ENCODE results near the gene RABGAP1L.

The RABGAP1L gene

GRCh38 chr1:174819596-174819995, 660.3 kb downstream of the RABGAP1L start (continued):
- TF ChIP-seq ZNF518A (tag by site-specific recombination; conservative IDR thresholded peaks at IDR 0.05; ENCODE audit: low read depth) (no peak), PRDM2 (tag by site-specific recombination; IDR thresholded peaks at IDR 0.05; ENCODE audit: borderline replicate concordance) (no peak), ZNF169 (tag by site-specific recombination; IDR thresholded peaks at IDR 0.05) (no peak), ZNF843 (tag by site-specific recombination; IDR thresholded peaks at IDR 0.05) (no peak), GLIS2 (tag by site-specific recombination; IDR thresholded peaks at IDR 0.05) (no peak), ZNF768 (tag by site-specific recombination; IDR thresholded peaks at IDR 0.05) (no peak), ZNF426 (tag by site-specific recombination; IDR thresholded peaks at IDR 0.05) (no peak), ZNF785 (tag by site-specific recombination; IDR thresholded peaks at IDR 0.05) (no peak), ZNF132 (tag by site-specific recombination; IDR thresholded peaks at IDR 0.05; ENCODE audit: borderline replicate concordance) (no peak), ZNF214 (tag by site-specific recombination; IDR thresholded peaks at IDR 0.05; ENCODE audit: borderline replicate concordance) (no peak), FEZF1 (tag by site-specific recombination; IDR thresholded peaks at IDR 0.05) (no peak), IKZF3 (tag by site-specific recombination; IDR thresholded peaks at IDR 0.05) (no peak), ZNF585B (tag by site-specific recombination; IDR thresholded peaks at IDR 0.05) (no peak), ZNF404 (tag by site-specific recombination; IDR thresholded peaks at IDR 0.05) (no peak), ZNF266 (tag by site-specific recombination; IDR thresholded peaks at IDR 0.05; ENCODE audit: low read depth) (no peak)

GRCh38 chr1:174825127-174825526, 665.8 kb downstream of the RABGAP1L start:
- Histone ChIP-seq H3K36me3 (ENCODE audit: control insufficient read depth in 2 of 2, insufficient read depth in 1 of 2, low read length in 2 of 2) (no peaks in the 10 kb centered on the region), H3K9me3 (ENCODE audit: control insufficient read depth, insufficient read depth, low read depth, low read length) (no peaks in the 10 kb centered on the region), H3K4me3 (ENCODE audit: low read depth, low read length) (no peak overlapping the region), H3K27ac (ENCODE audit: extremely low read depth, low read depth, low read length) (no peak overlapping the region), H3K4me1 (ENCODE audit: control insufficient read depth, insufficient read depth, low read length) (no peaks in the 10 kb centered on the region)
- POLR2A ChIA-PET, result no interaction called here
- CTCF ChIA-PET, result no interaction called here
- TF ChIP-seq ZBTB44 (tag by site-specific recombination; IDR thresholded peaks at IDR 0.05), result no peak
- no peak for TF ChIP-seq ZNF558 (tag by site-specific recombination; IDR thresholded peaks at IDR 0.05)
- TF ChIP-seq KLF9 (tag by site-specific recombination; IDR thresholded peaks at IDR 0.05; ENCODE audit: low read depth), result no peak
- no peak for TF ChIP-seq ZNF155 (tag by site-specific recombination; IDR thresholded peaks at IDR 0.05)
- no peak for TF ChIP-seq ZNF132 (tag by site-specific recombination; IDR thresholded peaks at IDR 0.05; ENCODE audit: borderline replicate concordance)
- TF ChIP-seq, protein P1, sequence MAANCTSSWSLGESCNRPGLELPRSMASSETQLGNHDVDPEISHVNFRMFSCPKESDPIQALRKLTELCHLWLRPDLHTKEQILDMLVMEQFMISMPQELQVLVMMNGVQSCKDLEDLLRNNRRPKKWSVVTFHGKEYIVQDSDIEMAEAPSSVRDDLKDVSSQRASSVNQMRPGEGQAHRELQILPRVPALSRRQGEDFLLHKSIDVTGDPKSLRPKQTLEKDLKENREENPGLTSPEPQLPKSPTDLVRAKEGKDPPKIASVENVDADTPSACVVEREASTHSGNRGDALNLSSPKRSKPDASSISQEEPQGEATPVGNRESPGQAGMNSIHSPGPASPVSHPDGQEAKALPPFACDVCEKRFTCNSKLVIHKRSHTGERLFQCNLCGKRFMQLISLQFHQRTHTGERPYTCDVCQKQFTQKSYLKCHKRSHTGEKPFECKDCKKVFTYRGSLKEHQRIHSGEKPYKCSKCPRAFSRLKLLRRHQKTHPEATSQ (tag by site-specific recombination; IDR thresholded peaks at IDR 0.05), result no peak
- TF ChIP-seq ZNF548 (tag by site-specific recombination; IDR thresholded peaks at IDR 0.05), result no peak
- no peak for TF ChIP-seq ZNF223 (tag by site-specific recombination; IDR thresholded peaks at IDR 0.05)
- TF ChIP-seq ZNF792 (tag by site-specific recombination; IDR thresholded peaks at IDR 0.05), result no peak
- no peak for TF ChIP-seq ZNF585B (tag by site-specific recombination; IDR thresholded peaks at IDR 0.05)
- no peak for TF ChIP-seq ZBTB8A (tag by site-specific recombination; IDR thresholded peaks at IDR 0.05)
- TF ChIP-seq EGR2 (tag by site-specific recombination; IDR thresholded peaks at IDR 0.05; ENCODE audit: low read depth), result no peak

All from HEK293 (cell line).